A549 (cell line): ENCODE results near the gene COX7C.

ENCODE experiments used
- CBX2 ChIP-seq: fragments of 200-600 bp; sonication (generic); IDR thresholded peaks from 2 replicates; pipeline ENCODE4 v1.6.1; 2016; ENCODE audit warnings: low read depth, mild to moderate bottlenecking, borderline replicate concordance
- EHMT2 ChIP-seq: fragments of 200-600 bp; sonication (generic); IDR thresholded peaks from 2 replicates; pipeline ENCODE4 v1.6.1; 2016; ENCODE audit warnings: antibody characterized with exemption, low read depth, mild to moderate bottlenecking, moderate library complexity
- EP300 ChIP-seq, 2 experiments: fragments of >200 bp; sonication (Bioruptor Twin); formaldehyde crosslinking; IDR thresholded peaks; 2 replicates in 1 of 2; 3 replicates in 1 of 2; pipeline ENCODE4 v1.6.1; 2016 to 2017
- FOSL2 ChIP-seq, 2 experiments: fragments of 450-650 bp in 1 of 2; fragments of >200 bp in 1 of 2; sonication (Bioruptor Twin) in 1 of 2; formaldehyde crosslinking; IDR thresholded peaks; 2 replicates each; pipeline versions ENCODE4 v1.5.0 to v1.6.1; 2016 to 2020; ENCODE audit warnings: mild to moderate bottlenecking in 1 of 2, moderate library complexity in 1 of 2
- JUNB ChIP-seq: fragments of >200 bp; sonication (Bioruptor Twin); formaldehyde crosslinking; IDR thresholded peaks from 2 replicates; pipeline ENCODE4 v1.6.1; 2016
- MAZ ChIP-seq: fragments of 150-350 bp; IDR thresholded peaks from 2 replicates; pipeline ENCODE4 v1.6.1; 2014; ENCODE audit warnings: antibody characterized with exemption, low read depth, low read length, borderline replicate concordance
- POLR2A ChIP-seq: IDR thresholded peaks from 2 replicates; pipeline ENCODE4 v1.6.1; 2012; ENCODE audit warnings: mild to moderate bottlenecking, low read length
- RAD21 ChIP-seq, 2 experiments: fragments of >200 bp in 1 of 2; sonication (Bioruptor Twin) in 1 of 2; formaldehyde crosslinking in 1 of 2; IDR thresholded peaks in 1 of 2; conservative IDR thresholded peaks in 1 of 2; 2 replicates in 1 of 2; 3 replicates in 1 of 2; pipeline ENCODE4 v1.6.1; 2012 to 2018; ENCODE audit warnings: inconsistent platforms in 1 of 2
- SREBF2 ChIP-seq: fragments of 450-650 bp; IDR thresholded peaks from 2 replicates; pipeline ENCODE4 v1.6.1; 2014; ENCODE audit warnings: mild to moderate bottlenecking, moderate library complexity
- TP53 ChIP-seq: fragments of 250-450 bp; sonication (Bioruptor Pico); IDR thresholded peaks from 2 replicates; pipeline ENCODE4 v1.5.0; 2021; ENCODE audit warnings: mild to moderate bottlenecking, moderate library complexity
- TF ChIP-seq, protein P1 (sequence below): fragments of >200 bp; sonication (Bioruptor Twin); formaldehyde crosslinking; IDR thresholded peaks from 3 replicates; pipeline ENCODE4 v1.5.1; 2016
- TF ChIP-seq, protein P2 (sequence below): fragments of 150-350 bp; IDR thresholded peaks from 2 replicates; pipeline ENCODE4 v1.6.1; 2014; ENCODE audit warnings: low read depth, mild to moderate bottlenecking, low read length

DNA sequence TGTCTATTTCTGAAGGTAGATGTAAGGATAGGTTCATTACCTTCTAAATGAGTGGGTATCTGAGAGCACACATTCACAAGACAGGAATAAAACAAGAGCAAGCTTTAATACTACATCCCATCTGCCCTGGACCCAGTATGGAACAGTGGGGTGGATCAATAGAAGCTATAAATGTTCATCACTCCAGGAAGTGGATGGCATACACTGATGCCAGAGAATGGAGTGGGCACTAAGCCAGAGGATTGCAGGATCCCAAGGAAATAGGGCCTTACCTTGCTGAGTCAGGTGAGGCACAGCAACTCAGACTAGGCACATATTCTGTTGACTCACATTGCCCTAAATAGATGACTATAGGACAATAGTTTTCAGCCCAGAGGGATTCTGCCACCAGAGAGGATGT lies 21.3 kb upstream of the COX7C start:
- TF ChIP-seq SREBF2 (no peak), FOSL2 (IDR thresholded peaks at IDR 0.05) (no peak), FOSL2 (CRISPR knock-in tag; IDR thresholded peaks at IDR 0.05) (no peak), JUNB (no peak), TP53 (CRISPR knock-in tag) (no peak), EHMT2 (no peak), RAD21 (conservative IDR thresholded peaks at IDR 0.05 in 1 of 2, IDR thresholded peaks at IDR 0.05 in 1 of 2) (no peak), POLR2A (no peak), EP300 (IDR thresholded peaks at IDR 0.05) (no peak), CBX2 (no peak), MAZ (no peak)
- TF ChIP-seq, protein P1, sequence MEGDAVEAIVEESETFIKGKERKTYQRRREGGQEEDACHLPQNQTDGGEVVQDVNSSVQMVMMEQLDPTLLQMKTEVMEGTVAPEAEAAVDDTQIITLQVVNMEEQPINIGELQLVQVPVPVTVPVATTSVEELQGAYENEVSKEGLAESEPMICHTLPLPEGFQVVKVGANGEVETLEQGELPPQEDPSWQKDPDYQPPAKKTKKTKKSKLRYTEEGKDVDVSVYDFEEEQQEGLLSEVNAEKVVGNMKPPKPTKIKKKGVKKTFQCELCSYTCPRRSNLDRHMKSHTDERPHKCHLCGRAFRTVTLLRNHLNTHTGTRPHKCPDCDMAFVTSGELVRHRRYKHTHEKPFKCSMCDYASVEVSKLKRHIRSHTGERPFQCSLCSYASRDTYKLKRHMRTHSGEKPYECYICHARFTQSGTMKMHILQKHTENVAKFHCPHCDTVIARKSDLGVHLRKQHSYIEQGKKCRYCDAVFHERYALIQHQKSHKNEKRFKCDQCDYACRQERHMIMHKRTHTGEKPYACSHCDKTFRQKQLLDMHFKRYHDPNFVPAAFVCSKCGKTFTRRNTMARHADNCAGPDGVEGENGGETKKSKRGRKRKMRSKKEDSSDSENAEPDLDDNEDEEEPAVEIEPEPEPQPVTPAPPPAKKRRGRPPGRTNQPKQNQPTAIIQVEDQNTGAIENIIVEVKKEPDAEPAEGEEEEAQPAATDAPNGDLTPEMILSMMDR, result no peak
- TF ChIP-seq, protein P2, sequence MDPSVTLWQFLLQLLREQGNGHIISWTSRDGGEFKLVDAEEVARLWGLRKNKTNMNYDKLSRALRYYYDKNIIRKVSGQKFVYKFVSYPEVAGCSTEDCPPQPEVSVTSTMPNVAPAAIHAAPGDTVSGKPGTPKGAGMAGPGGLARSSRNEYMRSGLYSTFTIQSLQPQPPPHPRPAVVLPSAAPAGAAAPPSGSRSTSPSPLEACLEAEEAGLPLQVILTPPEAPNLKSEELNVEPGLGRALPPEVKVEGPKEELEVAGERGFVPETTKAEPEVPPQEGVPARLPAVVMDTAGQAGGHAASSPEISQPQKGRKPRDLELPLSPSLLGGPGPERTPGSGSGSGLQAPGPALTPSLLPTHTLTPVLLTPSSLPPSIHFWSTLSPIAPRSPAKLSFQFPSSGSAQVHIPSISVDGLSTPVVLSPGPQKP, result no peak
